DMS 273 (cell line): ENCODE measurements around the gene MTARC1.

Experiments
- DNase-seq: peaks from one replicate; lab custom pipeline; 2025; ENCODE audit not compliant: unreplicated experiment; lab: John Stamatoyannopoulos, UW

The MTARC1 gene

GRCh38 chr1:220827445-220828178 lies 40.9 kb downstream of the MTARC1 start:
- DNase-seq = no peak

- DNase-seq = no peak
Measured at GRCh38 chr1:220828179-220828490, 41.4 kb downstream of the MTARC1 start.

- no peak for DNase-seq
Measured at GRCh38 chr1:220828950-220829586, 42.4 kb downstream of the MTARC1 start.

- no peak for DNase-seq
Measured at GRCh38 chr1:220833436-220833835, 46.7 kb downstream of the MTARC1 start.

DNA sequence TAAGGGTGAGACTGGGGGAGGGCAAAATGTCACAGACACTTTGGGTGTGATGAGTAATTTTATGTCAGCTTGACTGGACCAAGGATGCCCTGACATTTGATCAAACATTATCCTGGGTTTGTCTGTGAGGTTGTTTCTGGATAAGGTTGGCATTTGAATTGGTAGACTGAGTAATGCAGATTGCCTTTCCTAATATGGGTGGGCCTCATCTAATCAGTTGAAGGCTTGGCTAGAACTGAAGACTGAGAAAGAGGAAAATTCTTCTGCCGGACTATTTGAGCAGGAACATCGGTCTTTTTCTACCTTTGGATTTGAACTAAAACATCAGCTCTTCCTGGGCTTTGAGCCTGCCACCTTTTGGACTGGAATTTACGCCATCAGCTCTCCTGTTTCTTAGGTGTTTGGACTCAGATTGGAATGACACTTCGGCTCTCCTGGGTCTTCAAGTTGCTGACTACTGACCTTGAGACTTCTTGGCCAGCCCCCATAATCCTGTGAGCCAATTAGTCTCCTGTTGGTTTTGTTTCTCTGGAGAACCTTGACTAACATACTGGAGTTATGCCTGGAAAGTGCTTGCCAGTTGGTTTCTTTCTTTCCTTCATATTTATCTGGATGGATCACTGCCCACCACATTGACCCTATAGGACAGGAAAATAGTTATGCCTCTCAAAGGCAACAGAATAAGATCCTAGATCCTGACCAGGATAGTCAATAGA lies 47.6 kb downstream of the MTARC1 start:
- DNase-seq = no peak
